ENCODE data around the gene DPYSL3.

GRCh38 chr5:147460380-147460779, 49.5 kb downstream of the DPYSL3 start:
- TF ChIP-seq, protein P1, sequence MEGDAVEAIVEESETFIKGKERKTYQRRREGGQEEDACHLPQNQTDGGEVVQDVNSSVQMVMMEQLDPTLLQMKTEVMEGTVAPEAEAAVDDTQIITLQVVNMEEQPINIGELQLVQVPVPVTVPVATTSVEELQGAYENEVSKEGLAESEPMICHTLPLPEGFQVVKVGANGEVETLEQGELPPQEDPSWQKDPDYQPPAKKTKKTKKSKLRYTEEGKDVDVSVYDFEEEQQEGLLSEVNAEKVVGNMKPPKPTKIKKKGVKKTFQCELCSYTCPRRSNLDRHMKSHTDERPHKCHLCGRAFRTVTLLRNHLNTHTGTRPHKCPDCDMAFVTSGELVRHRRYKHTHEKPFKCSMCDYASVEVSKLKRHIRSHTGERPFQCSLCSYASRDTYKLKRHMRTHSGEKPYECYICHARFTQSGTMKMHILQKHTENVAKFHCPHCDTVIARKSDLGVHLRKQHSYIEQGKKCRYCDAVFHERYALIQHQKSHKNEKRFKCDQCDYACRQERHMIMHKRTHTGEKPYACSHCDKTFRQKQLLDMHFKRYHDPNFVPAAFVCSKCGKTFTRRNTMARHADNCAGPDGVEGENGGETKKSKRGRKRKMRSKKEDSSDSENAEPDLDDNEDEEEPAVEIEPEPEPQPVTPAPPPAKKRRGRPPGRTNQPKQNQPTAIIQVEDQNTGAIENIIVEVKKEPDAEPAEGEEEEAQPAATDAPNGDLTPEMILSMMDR (IDR thresholded peaks at IDR 0.05) = no peak
- TF ChIP-seq POLR2A (IDR thresholded peaks at IDR 0.05) = no peak

Measured in esophagus squamous epithelium (tissue), 4 donors.